CD4-positive, alpha-beta T cell (primary cell): Measurements from ENCODE around the gene IL1R1. TPM values are rescaled to one million over a fixed set of nuclear protein-coding genes. Genes with fewer than 3 reads are reported as not detected.

ENCODE experiments used
- ATAC-seq: fragments of 200-7000 bp; cut with Tn5 transposase; one replicate; pipeline ENCODE4 v1.10.0; 2022; ENCODE audit warnings: mild to moderate bottlenecking; ENCODE audit not compliant: poor library complexity
- CTCF ChIA-PET: fragments of 350-600 bp; sonication (Branson Sonifier 250); formaldehyde crosslinking; loops from one replicate; lab custom pipeline; 2021; ENCODE audit warnings: antibody characterized with exemption, inconsistent platforms; lab: Charles Lee
- POLR2A ChIA-PET: fragments of 350-600 bp; sonication (Branson Sonifier 250); formaldehyde crosslinking; loops from one replicate; lab custom pipeline; 2021; ENCODE audit warnings: antibody characterized with exemption, inconsistent platforms; lab: Charles Lee
- DNase-seq, 14 experiments: peaks; one replicate each; pipeline ENCODE4 v3.0.0-alpha.2; 2013 to 2020; ENCODE audit warnings: mixed read lengths in 2 of 14
- H3K27ac ChIP-seq, 2 donors: one replicate each; pipeline versions ENCODE4 v1.5.1 to v1.7.0; 2013; ENCODE audit warnings: low read length in 2 of 2, low read depth in 1 of 2, mild to moderate bottlenecking in 1 of 2
- H3K27me3 ChIP-seq, 2 experiments: 1 replicate in 1 of 2; 2 replicates in 1 of 2; pipeline versions ENCODE4 v1.6.1 to v1.7.0; 2013; ENCODE audit warnings: low read length in 2 of 2, control low read depth in 1 of 2, mild to moderate bottlenecking in 1 of 2, moderate library complexity in 1 of 2; ENCODE audit not compliant: insufficient read depth in 2 of 2, control insufficient read depth in 1 of 2
- H3K36me3 ChIP-seq: one replicate; pipeline ENCODE4 v1.6.1; 2013; ENCODE audit warnings: low read length, control low read depth; ENCODE audit not compliant: insufficient read depth
- H3K4me1 ChIP-seq: one replicate; pipeline ENCODE4 v1.6.1; 2013; ENCODE audit warnings: low read length, control low read depth; ENCODE audit not compliant: insufficient read depth
- H3K4me3 ChIP-seq: one replicate; pipeline ENCODE4 v1.5.1; 2013; ENCODE audit warnings: mild to moderate bottlenecking, low read length, moderate library complexity
- H3K9me3 ChIP-seq, 2 experiments: 1 replicate in 1 of 2; 2 replicates in 1 of 2; pipeline versions ENCODE4 v1.6.1 to v1.7.0; 2013; ENCODE audit warnings: low read length in 2 of 2, mild to moderate bottlenecking in 2 of 2, control low read depth in 1 of 2, moderate library complexity in 1 of 2; ENCODE audit not compliant: control insufficient read depth in 1 of 2, insufficient read depth in 1 of 2
- H3K27ac Mint-ChIP-seq: one replicate; pipeline ENCODE4 v1.8.0; 2020; ENCODE audit warnings: mixed read lengths
- H3K27me3 Mint-ChIP-seq: one replicate; pipeline ENCODE4 v1.8.0; 2021; ENCODE audit warnings: mixed read lengths
- H3K36me3 Mint-ChIP-seq: one replicate; pipeline ENCODE4 v1.8.0; 2021; ENCODE audit warnings: low read depth, mixed read lengths
- H3K4me1 Mint-ChIP-seq: one replicate; pipeline ENCODE4 v1.8.0; 2021; ENCODE audit warnings: low read depth, mixed read lengths
- H3K4me3 Mint-ChIP-seq: one replicate; pipeline ENCODE4 v1.8.0; 2020; ENCODE audit warnings: mild to moderate bottlenecking, mixed read lengths
- H3K9me3 Mint-ChIP-seq: one replicate; pipeline ENCODE4 v1.8.0; 2020; ENCODE audit warnings: mixed read lengths
- intact Hi-C, 2 experiments: fragments of 100-400 bp; cut with DNase I in 1 of 2; cut with micrococcal nuclease in 1 of 2; formaldehyde crosslinking; loops; one replicate each; pipeline versions ENCODE4 v1.15.1 to v1.9.0; 2023 to 2025; cut with DNase I, micrococcal nuclease
- total RNA-seq, 174 experiments: library from RNA in 2 of 174; stranded (reverse) in 2 of 174; gene quantifications; one replicate each; pipeline ENCODE4 v1.2.3 and lab custom pipeline; 2021 to 2026
- TF ChIP-seq, protein P1 (sequence below): fragments of 200-600 bp; IDR thresholded peaks from one replicate; pipeline ENCODE4 v1.8.0; 2022; ENCODE audit warnings: antibody characterized with exemption, mild to moderate bottlenecking

IL1R1 gene
- total RNA-seq, 2 experiments from 2014 or later: 0.22 to 0.49 TPM

GRCh38 chr2:102191501-102191900, 49.0 kb downstream of the IL1R1 start:
- no peaks in the 10 kb centered on the region for H3K9me3 Mint-ChIP-seq
- ChIA-PET CTCF (no interaction called here), POLR2A (no interaction called here)
- H3K9me3 ChIP-seq: peaks cover 0 to 6% of the 10 kb centered on the region in 2 experiments
- TF ChIP-seq, protein P1, sequence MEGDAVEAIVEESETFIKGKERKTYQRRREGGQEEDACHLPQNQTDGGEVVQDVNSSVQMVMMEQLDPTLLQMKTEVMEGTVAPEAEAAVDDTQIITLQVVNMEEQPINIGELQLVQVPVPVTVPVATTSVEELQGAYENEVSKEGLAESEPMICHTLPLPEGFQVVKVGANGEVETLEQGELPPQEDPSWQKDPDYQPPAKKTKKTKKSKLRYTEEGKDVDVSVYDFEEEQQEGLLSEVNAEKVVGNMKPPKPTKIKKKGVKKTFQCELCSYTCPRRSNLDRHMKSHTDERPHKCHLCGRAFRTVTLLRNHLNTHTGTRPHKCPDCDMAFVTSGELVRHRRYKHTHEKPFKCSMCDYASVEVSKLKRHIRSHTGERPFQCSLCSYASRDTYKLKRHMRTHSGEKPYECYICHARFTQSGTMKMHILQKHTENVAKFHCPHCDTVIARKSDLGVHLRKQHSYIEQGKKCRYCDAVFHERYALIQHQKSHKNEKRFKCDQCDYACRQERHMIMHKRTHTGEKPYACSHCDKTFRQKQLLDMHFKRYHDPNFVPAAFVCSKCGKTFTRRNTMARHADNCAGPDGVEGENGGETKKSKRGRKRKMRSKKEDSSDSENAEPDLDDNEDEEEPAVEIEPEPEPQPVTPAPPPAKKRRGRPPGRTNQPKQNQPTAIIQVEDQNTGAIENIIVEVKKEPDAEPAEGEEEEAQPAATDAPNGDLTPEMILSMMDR: no peak
- H3K27me3 Mint-ChIP-seq: peaks cover 27% of the 10 kb centered on the region
- no peak overlapping the region for H3K27ac ChIP-seq
- H3K4me3 Mint-ChIP-seq: no peak overlapping the region
- no peak overlapping the region for H3K4me3 ChIP-seq
- ATAC-seq (no peak), DNase-seq (no peak)
- peaks cover 6% of the 10 kb centered on the region for H3K4me1 Mint-ChIP-seq
- H3K36me3 ChIP-seq: no peaks in the 10 kb centered on the region
- no peaks in the 10 kb centered on the region for H3K36me3 Mint-ChIP-seq
- no peaks in the 10 kb centered on the region for H3K27me3 ChIP-seq
- H3K27ac Mint-ChIP-seq: no peak overlapping the region
- peaks cover 14% of the 10 kb centered on the region for H3K4me1 ChIP-seq
- intact Hi-C loops: no loop called here

DNA sequence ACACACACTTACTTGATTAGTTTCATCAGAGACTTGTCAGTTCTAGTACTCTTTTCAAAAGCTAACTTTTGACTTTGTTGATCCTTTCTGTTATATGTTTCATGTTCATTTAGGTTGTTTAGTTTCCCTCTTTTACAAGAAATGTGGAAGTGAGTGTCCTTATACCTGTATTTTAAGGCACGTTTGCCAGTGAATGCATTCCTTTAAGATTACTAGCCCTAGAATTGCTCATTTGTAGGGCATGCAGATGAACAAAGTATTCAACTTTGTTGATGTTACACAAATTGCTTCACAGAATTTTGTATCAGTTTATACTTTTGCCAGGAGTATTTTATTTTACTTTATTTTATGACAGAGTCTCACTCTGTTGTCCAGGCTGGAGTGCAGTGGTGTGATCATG, 50.5 kb downstream of the IL1R1 start:
- H3K4me1 Mint-ChIP-seq: peaks cover under 1% of the 10 kb centered on the region
- intact Hi-C loops: no loop called here
- Histone ChIP-seq H3K9me3 (no peaks in the 10 kb centered on the region), H3K36me3 (no peaks in the 10 kb centered on the region), H3K4me3 (no peak overlapping the region), H3K27me3 (no peaks in the 10 kb centered on the region), H3K27ac (no peak overlapping the region), H3K4me1 (peaks cover 6% of the 10 kb centered on the region)
- no peak overlapping the region for H3K4me3 Mint-ChIP-seq
- H3K27me3 Mint-ChIP-seq: peaks cover 18% of the 10 kb centered on the region
- ChIA-PET CTCF (no interaction called here), POLR2A (no interaction called here)
- no peak overlapping the region for H3K27ac Mint-ChIP-seq
- no peaks in the 10 kb centered on the region for H3K36me3 Mint-ChIP-seq
- TF ChIP-seq, protein P1: no peak
- DNase-seq (no peak), ATAC-seq (no peak)
- H3K9me3 Mint-ChIP-seq: no peaks in the 10 kb centered on the region

DNA sequence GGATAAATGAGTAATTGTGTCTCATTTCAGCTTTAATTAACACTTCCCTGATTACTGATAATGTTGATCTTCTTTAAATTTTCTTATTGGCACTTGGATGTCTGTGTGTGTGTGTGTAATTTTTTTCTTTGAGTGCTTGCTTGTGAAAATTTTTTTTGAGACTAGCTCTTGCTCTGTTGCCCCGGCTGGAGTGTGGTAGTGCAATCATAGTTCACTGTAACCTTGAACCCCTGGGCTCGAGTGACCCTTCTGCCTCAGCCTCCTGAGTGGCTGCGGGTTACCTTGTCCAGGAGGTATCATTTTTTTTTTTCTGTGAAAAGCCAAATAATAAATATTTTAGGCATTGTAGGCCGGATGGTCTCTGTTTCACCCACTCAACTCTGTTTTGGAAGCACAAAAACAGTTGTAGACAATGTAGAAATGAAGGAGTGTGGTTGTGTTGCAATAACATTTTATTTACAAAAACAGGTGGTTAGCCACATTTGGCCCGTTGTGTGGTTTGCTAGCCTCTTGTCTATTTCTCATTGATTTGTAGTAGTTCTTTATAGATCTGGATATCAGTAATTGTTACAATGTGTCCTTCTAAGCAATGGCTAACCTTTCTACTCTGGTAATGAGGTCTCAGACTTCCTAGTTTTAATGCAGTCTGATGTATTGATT, 52.2 kb downstream of the IL1R1 start:
- TF ChIP-seq, protein P1: no peak
- Histone ChIP-seq H3K27ac (no peak overlapping the region), H3K36me3 (no peaks in the 10 kb centered on the region), H3K4me1 (peaks cover 4% of the 10 kb centered on the region), H3K27me3 (no peaks in the 10 kb centered on the region), H3K9me3 (no peaks in the 10 kb centered on the region), H3K4me3 (no peak overlapping the region)
- ATAC-seq (no peak), DNase-seq (no peak)
- no peaks in the 10 kb centered on the region for H3K9me3 Mint-ChIP-seq
- H3K4me1 Mint-ChIP-seq: no peaks in the 10 kb centered on the region
- H3K4me3 Mint-ChIP-seq: no peak overlapping the region
- no peak overlapping the region for H3K27ac Mint-ChIP-seq
- intact Hi-C loops: no loop called here
- ChIA-PET POLR2A (no interaction called here), CTCF (interaction anchor here (0.9 kb wide), 1 partner anchor 46 kb away, joined by 3 read pairs; no protein-coding TSS in a partner anchor)
- H3K27me3 Mint-ChIP-seq: peaks cover 17% of the 10 kb centered on the region
- H3K36me3 Mint-ChIP-seq: no peaks in the 10 kb centered on the region
